Stimulated activated CD4-positive, alpha-beta T cell treated with anti-CD3 and anti-CD28 coated beads, Interleukin-4, amount 100 ng/mL, for 48 hours (primary cell): ENCODE data around the gene SLC5A5.

Experiments used
- DNase-seq, 2 donors: peaks; one replicate each; pipeline ENCODE4 v3.0.0-alpha.2; 2020; ENCODE audit warnings: low read depth in 2 of 2

Gene SLC5A5

DNA sequence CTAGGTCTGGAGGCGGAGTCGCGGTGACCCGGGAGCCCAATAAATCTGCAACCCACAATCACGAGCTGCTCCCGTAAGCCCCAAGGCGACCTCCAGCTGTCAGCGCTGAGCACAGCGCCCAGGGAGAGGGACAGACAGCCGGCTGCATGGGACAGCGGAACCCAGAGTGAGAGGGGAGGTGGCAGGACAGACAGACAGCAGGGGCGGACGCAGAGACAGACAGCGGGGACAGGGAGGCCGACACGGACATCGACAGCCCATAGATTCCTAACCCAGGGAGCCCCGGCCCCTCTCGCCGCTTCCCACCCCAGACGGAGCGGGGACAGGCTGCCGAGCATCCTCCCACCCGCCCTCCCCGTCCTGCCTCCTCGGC, at the start of gene SLC5A5:
Gene SLC5A5 (plus strand): TSS at position 68 of the 373 bp plus-strand sequence. CDS start 375 bp downstream, outside the sequence.
- DNase-seq, result no peak

DNA sequence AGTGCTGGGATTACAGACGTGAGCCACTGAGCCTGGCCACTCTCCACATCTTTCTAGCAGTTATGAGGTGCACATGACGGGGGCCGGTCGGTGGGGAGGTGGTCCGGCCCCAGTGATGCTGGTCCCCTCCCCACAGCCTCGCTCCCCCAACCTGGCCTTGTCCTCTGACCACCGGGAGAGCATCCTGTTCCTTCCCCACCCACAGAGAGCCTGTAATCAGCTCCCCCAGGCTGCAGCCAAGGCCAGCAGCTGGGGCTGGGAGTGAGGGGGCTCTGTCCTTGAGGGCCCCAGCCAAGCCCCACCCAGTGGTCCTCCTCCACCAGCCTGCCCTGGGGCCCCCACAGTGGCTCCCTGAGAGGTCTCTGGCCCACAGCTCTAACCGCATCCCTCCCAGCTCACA, 47.4 kb upstream of the SLC5A5 start:
- DNase-seq, result no peak

DNA sequence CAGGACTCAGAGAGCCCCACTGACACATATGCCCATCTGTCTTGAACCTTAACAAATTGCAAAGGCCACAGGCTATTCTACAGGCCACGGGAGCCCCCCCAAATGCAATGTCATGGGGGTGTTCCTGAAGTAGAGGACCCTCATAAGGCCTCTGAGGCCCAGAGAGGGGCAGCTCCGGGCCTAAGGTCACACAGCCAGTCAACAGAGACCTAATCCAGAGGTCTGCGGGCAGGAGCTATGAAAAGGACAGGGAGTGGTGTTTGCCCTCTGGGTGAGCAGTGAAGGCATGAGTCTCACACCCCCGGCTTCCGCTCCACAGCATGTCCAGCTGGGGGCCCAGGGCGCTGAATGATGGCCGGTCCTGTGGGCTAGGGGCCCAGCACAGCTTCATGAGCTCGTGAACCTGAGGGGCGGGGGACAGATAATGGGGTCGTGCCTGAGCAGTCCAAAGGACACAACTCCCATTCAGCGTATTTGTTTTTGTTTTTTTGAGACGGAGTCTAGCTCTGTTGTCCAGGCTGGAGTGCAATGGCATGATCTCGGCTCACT, 45.2 kb upstream of the SLC5A5 start:
- DNase-seq, result no peak

DNA sequence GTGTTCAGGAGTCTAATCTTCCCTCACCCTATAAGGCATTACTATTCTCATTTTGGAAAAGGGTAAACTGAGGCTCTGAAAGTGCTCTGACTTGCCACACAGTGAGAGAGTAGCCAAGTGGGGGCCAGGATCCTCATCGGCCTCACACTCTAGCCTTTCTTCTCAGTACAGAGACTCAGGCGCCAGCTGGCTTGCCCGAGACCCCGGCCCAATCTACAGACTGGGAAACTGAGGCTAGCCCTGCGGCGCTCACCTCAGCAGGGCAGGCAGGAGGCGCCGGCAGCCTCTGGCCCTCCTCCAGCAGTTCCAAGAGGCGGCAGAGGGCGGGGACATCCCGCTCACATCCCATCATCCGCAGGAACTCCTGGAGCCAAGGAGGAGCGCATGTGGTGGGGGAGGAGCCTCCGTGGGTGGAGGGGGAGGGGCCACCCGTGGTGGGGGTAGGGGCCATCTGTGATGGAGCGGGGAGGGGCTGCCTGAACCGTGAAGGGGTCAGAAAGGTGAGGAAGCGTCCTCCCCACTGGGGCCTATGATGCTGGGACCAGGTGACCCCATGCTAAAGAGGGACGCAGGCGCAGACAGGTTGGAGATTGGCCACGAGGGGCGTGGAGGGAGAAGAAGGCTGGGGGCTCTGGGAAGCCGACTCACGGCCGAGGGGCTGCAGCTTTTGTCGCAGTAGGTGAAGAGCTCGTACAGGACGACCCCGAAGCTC, 41.7 kb upstream of the SLC5A5 start:
- DNase-seq, result no peak

DNA sequence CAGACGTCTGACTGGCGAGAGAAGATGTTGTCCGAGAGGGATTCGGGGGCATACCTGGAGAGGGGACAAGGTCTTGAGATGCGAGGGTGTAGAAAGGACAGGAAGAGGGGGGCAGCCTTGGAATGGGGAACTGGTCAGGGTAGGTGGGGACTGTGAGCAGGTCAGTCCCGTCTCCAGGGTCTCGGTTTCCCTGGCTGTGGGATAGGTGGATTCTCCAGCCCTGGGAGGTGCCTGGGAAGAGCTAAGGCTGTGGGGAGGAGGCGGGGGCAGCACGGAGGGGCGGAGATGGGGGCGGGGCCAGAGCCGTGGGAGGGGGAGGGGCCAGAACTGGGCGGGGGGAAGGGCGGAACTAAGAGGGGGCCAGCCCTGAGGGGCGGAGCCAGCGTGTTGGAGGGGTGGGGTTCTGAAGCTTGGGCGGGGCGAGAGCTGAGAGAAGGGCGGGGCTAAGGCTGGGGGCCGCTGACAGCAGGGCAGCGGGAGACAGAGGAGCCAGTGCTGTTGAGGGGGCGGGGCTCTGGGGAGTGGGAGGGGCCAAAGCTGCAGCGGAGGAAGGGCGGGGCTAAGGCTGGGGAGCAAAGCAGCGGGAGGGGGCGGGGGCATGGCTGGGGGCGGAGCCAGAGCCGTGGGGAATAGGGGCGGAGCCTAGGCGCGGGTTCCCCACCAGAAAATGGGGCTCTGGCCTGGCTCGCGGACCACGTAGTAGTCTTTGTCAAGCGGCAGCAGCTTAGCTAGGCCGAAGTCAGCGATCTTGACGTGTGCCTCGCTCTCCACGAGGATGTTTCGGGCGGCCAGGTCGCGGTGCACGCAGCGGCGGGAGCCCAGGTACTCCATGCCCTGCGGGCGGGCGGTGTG, 41.0 kb upstream of the SLC5A5 start:
- DNase-seq, result peak; percentile 48 to 76

DNA sequence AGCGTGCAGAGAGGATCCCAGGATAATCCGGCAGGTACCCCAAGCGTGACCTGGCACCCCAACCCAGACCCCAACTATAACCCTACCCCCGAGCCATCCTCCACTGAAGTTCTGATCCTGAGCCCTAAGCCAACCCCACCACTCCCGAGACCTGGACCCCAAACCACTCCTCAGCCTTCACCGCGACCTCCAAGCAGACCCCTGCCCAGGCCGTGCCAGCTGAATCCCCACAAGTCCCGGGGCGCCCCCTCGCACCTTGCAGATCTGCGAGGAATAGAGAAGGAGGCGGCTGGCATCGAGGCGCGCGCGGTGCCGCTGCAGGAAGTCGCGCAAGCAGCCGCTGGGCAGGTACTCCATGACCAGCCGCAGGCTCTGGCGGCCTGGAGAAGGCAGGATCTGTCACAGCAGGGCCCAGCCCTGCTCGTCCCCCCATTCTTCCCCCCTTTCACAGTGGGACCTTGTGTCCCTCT, 40.3 kb upstream of the SLC5A5 start:
- DNase-seq, result no peak

DNA sequence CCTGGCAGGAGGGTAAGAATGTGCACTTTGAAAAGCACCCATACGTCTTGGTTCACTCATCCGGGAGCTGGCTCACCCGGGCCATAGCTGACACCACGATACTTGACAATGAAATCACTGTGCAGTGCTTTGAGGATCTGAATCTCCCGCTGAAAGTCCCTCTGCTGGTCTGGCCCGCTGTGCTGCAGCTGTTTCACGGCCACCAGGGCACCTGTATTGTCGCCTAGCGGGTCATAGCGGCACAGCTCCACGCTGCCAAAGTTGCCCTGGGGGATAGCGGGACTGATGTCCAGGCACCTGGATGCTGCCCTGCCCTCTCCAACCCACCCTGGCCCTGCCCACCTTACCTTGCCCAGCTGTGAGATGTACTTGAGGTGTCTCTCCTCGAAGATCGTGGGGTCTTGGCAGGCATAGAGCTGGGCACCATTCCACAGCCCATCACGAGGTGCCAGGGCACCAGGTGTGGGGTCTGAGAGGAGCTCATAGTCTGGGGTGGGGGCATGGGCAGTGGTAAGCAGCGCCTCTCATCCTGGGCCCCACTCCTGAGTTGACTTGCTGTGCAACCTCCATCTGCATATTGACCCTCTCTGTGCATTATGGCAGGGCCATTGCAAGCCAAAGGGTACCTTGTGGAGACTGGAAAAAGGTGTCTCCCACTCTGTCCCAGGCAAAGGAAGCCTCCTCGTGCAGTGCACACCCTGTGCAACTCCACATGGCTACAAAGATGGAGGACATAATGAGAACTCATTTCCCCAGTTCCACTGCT, 39.1 kb upstream of the SLC5A5 start:
- no peak for DNase-seq

DNA sequence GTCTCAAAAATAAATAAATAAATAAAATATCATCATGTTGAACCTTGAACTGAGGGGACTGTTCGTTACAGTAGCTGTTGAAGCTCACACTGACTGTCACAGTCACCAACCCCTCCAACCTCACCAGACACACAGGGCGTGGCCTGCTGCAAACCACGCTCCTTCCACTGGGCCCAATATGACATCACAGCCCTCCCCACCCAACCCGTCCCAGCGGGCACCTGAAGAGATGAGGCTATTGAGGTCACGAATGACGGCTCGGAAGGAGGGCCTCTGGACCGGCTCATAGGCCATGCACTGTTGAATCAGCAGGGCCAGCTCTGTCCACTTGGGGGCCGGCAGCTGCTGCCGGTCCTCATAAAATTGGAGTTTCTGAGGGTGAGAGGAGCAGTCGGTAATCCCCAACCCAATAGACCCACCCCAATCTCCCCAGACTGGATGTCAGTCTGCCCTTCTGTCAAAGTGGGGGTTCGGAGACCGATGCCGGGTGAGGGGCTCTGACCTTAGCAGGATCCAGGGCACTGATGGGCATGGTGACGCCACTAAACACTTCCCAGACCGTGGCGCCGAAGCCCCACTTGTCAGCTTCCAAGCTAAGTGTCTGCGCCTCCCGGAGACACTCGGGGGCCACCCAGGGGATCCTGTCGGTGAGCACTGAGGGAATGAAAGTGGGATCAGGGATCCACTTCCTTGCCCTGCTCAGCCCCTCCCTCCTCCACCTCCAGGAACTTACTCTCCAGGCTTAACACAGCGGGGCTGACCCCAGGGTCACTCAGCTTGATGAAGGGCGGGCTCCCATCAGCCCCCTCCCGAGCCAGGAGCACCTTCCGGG, 37.2 kb upstream of the SLC5A5 start:
- no peak for DNase-seq

DNA sequence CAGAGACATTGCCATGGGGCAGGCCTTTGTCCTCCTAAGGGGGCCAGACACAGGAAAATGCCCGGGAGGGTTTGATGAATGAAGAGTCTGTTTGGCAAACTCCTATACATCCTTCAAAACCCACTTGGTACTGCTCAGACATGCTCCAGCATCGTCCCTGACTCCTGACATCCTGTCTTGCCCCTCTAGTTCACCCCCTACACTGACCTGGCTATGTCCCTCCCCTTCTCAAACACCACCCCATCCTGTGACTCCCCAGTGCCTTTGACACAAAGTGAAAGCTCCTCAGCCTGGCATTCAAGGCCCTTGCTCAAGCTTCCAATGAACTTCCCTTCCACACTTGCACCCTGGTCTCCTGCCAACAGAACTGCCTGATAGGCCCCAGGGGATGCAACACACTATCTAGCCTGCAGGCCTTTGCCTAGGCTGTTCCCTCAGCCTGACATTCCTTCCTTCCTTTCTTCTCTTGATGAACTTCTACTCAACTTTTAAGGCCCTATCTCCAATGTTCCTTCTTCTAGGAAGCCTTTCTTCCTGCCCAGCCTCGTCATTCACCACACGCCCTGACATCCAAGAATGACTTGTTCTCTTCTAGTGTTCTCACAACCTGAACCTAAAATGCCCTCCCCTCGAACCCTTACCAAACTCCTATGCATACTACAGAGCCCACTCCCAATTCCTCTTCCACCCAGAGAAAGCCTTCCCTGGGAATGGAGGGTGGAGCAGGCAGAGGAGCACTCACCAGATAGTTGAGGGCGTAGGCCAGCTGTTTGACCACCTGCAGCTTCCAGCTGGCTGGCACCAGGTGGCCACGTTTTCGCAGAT, 36.4 kb upstream of the SLC5A5 start:
- no peak for DNase-seq

DNA sequence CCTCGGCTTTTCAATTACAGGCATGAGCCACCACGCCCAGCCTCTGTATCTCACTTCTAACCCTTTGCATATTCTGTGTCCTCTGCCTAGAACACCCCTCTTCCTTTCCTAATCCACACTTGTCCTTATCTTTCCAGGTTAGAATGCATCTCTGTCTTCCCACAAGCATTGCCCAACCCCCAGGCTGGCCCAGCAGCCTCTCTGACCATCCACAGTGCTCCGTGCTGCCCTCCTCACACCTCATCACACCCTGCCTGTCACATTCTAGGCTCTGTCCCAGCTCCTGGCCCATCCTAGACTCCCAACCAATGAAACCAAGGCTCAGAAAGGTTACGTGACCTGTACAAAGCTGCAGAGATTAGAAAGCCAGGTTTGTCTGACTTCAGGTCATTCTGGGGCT, 35.2 kb upstream of the SLC5A5 start:
- DNase-seq, result no peak

DNA sequence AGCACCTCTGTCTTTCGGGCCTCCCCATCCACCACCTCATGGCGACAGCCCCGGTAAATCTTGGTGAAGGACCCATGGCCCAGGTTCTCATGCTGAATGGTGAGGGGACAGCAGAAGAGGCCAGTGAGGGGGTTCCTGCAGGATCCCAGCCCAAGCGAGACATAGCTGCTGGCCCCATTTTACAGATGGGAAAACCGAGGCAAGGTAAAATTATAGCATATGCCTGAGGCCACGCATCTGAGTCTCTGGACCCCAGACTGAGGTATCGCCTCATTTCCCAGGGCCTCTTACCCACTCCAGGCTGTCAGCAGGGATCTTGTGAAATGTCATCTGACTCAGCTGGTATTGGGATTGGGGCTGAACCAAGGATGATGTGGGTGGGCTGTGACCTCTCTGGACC, 33.8 kb upstream of the SLC5A5 start:
- no peak for DNase-seq

DNA sequence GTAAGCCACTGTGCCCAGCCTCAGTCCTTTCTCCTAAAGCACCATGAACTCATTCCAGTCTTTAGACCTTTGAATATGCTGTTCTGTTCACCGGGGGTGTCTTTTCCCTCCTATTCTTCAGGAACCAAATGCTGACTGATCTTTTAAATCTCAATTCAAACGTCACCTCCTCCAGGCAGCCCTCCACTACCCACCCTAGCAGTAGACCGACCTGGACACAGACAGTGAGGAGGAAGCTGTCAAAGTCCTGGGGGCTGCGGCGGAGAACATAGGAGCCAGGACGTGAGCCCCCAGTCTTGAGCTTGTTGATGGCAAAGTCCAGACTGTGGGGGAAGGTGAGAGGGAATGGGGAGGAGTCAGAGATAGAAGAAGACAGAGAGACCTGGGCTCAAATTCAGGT, 31.7 kb upstream of the SLC5A5 start:
- DNase-seq, result no peak

DNA sequence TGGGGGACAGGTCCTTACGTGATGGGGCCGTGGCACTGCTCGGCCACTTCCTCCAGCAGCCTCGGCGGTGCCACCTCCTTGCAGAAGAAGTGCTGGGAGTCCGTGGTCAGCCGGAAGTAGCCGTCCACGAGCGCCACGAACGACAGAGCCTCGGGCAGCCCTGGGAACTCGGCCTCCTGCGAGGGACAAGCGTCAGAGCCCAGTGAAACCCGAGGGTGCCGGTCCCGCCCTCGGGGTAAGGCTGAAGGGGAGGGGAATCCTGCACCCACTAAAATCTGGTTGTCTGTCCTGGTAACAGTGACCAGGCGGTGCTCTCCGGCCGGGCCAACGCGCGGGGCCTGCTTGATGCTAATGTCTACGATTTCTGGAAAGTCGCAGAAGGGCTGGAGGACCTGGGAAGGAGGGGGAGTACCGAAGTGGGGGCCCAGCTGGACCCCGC, 30.4 kb upstream of the SLC5A5 start:
- no peak for DNase-seq

DNA sequence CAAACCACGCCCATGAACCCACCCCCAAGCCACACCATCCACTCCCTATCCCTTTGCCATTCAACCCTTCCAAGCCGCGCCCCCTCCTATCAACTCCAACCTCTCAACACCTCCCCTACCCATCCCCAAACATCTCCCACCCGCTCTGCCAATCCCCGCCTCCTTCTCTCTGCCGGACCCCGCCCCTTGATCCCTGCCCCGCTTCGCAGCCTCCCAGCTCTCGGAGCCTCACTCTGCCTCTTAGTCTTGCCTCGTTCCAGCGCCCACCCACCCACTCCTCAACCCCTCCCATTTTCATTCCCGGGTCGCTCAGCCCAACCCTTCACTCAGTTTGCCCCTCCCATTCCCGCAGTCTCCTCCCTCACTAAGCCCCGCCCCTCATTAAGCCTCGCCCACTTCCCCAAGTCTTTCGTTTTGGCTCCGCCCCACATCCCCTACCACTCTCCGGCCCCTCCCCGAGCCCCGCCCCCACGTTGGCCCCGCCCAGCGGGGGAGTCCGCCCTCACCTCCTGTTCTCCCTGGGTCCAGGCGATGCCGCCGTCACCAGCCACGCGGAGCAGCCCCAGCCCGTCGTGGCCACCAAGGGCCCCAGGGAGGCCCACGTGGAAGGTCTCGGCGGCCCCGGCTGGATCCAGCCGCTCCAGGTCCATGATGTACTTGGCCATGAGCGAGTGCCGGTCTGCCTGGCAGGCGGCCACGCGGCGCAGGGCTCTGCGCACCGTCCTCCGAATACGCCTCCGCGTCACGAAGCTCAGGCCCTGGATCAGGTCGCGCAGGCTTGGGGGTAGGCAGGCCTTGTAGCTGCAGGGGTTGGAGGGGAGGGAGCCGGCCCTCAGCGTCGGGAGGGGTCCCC, 29.7 kb upstream of the SLC5A5 start:
- peak; percentile 69 to 80 for DNase-seq

DNA sequence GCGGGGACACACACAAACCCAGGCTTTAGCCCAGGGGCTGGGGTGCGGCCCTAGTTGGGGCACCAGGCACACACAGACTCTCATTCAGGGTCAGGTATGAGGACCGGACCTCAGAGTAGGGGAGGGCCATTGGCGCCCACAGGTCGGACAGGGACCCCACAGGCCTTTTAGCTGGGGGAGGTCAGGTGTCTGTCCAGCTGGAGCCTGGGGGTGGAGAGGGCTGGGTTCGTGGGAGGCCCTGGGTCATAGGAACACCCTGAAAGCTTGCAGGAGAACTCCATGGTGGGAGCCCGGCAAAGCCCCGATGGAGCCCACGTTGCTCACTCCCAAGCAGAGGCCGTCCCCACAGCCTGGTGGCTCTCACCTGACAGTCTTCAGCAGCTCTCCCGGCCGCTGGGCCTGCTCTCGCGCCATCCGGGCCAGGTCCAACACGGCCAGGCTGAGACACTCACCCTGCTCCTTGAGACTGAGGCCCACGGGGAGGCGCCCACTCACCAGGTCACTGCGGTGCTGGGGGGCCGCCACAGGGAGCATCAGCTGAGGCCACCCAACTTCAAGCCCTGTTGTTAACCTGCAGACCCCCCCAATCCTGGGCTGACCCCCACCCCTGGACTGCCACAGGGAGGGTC, 29.0 kb upstream of the SLC5A5 start:
- no peak for DNase-seq

DNA sequence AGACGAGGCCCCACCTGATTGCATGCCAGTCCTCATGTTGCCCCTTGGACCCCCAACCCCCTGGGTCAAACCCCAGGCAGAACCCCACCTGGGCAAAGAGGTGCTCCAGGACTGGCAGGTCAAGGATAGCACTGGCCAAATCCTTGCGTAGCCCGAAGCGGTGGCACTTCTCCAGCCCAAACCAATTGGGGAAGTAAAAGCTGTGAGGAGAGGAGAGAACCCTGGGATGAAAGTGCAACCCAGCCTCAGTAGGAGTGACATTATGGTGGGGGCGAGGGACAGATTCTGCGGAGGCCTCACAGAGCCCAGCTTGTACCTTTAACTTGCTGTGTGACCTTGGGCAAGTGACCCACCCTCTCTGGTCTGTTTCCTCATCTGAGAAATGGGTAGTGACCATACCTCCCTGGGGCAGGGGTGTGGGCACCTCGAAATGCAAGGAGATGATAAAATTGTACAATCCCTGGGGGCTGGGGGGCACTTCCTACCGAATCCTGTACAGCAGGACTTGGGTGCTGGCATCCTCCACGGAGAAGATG, 28.4 kb upstream of the SLC5A5 start:
- DNase-seq, result no peak

DNA sequence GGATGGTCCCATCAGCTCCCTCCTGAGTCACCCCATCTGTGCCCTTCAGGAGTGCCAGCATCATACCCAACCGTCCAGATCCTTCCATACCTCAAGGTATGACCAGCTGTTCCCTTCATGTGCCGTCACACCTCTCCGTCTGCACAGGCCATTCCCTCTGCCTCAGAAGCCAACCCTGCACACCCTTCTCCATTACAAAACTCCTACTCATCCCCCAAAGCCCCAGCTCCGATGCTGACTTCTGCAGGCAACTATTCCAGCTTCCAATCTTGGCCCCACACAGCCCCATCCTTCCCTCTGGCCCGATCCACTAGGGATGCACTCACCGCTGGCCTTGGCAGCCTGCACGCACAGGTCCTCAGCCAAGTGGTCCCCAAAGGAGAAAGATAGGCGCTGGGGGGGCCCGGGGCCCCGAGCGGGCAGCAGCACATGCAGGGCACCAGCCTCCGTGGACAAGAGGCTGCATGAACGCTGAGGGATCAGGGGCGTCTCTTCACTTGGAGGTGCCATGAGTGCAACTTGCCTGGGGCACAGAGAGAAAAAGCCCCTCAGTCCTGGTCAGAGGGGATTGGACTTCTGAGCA, 27.7 kb upstream of the SLC5A5 start:
- no peak for DNase-seq

DNA sequence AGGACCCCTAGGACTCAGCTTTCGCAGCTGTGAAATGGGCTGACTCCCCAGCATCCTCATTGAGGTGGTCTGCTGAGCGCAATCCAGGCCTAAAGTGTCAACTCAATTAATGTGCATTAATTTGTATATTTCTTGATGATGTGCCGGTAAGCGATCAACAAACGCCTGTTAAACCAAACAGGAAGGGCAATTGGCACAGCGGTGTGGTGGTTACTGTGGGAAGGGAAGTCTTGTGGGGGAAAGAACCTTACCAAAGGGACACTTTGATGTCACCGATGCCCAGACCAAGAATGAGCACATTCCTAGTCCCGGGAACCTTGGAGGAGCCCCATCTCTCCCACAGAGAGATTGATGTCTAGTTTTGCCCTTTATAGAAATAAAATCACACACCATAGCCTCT, 25.6 kb upstream of the SLC5A5 start:
- DNase-seq, result no peak
